ENCODE measurements around the gene TRIM59.

TRIM59 gene

GRCh38 chr3:160448845-160449635 is 546 bp downstream of the TRIM59 start (continued):
- TF ChIP-seq ZBTB11 (tag by site-specific recombination; conservative IDR thresholded peaks at IDR 0.05; ENCODE audit: low read depth) (no peak), KLF16 (tag by site-specific recombination; IDR thresholded peaks at IDR 0.05) (peak; percentile 57; the same call in 1 of the 2 replicates), AEBP2 (tag by site-specific recombination; IDR thresholded peaks at IDR 0.05; ENCODE audit: borderline replicate concordance) (no peak), ZNF747 (tag by site-specific recombination; IDR thresholded peaks at IDR 0.05) (no peak), SP2 (tag by site-specific recombination; IDR thresholded peaks at IDR 0.05) (no peak), ZNF548 (tag by site-specific recombination; IDR thresholded peaks at IDR 0.05) (no peak), ZNF561 (tag by site-specific recombination; IDR thresholded peaks at IDR 0.05; ENCODE audit: borderline replicate concordance) (no peak), ZNF544 (tag by site-specific recombination; IDR thresholded peaks at IDR 0.05) (no peak), REPIN1 (tag by site-specific recombination; IDR thresholded peaks at IDR 0.05; ENCODE audit: low read depth) (no peak), ZNF521 (tag by site-specific recombination; IDR thresholded peaks at IDR 0.05) (no peak), ZNF549 (tag by site-specific recombination; IDR thresholded peaks at IDR 0.05) (no peak), ZNF776 (tag by site-specific recombination; IDR thresholded peaks at IDR 0.05; ENCODE audit: borderline replicate concordance) (no peak), ZNF677 (tag by site-specific recombination; IDR thresholded peaks at IDR 0.05) (no peak), ZNF501 (tag by site-specific recombination; IDR thresholded peaks at IDR 0.05) (no peak; the same call in 1 of the 2 replicates), ZBTB21 (tag by site-specific recombination; IDR thresholded peaks at IDR 0.05) (no peak), ZNF76 (tag by site-specific recombination; IDR thresholded peaks at IDR 0.05; ENCODE audit: borderline replicate concordance, low read depth) (peak; percentile 42; the same call in 1 of the 2 replicates), SP3 (tag by site-specific recombination; IDR thresholded peaks at IDR 0.05) (no peak)

GRCh38 chr3:160447544-160447943 is 2.0 kb downstream of the TRIM59 start:
- ChIA-PET CTCF (no interaction called here), POLR2A (no interaction called here)
- Histone ChIP-seq H3K4me3 (ENCODE audit: low read depth, low read length) (peak overlapping the region; percentile 97; the same call in 1 of the 2 replicates), H3K27ac (ENCODE audit: extremely low read depth, low read depth, low read length) (no peak overlapping the region), H3K9me3 (ENCODE audit: control insufficient read depth, insufficient read depth, low read depth, low read length) (no peaks in the 10 kb centered on the region), H3K4me1 (ENCODE audit: control insufficient read depth, insufficient read depth, low read length) (no peaks in the 10 kb centered on the region), H3K36me3 (ENCODE audit: control insufficient read depth in 2 of 2, insufficient read depth in 1 of 2, low read length in 2 of 2) (peaks cover 3 to 23% of the 10 kb centered on the region in 2 experiments; a peak in 2 of 3 replicates)
- TF ChIP-seq IKZF3 (tag by site-specific recombination; IDR thresholded peaks at IDR 0.05) (peak; percentile 45), ZSCAN30 (tag by site-specific recombination; IDR thresholded peaks at IDR 0.05) (peak; percentile 30; the same call in 1 of the 2 replicates), ZFP69B (tag by site-specific recombination; IDR thresholded peaks at IDR 0.05) (no peak), ZBTB26 (tag by site-specific recombination; optimal IDR thresholded peaks at IDR 0.05) (no peak), ZNF610 (tag by site-specific recombination; IDR thresholded peaks at IDR 0.05; ENCODE audit: borderline replicate concordance) (no peak), ZNF660 (tag by site-specific recombination; IDR thresholded peaks at IDR 0.05) (0 out of 2 replicates have a peak, but pooled peaks have one; percentile 37), PRDM6 (tag by site-specific recombination; IDR thresholded peaks at IDR 0.05) (peak; percentile 79), ZNF664 (tag by site-specific recombination; IDR thresholded peaks at IDR 0.05) (0 out of 2 replicates have a peak, but pooled peaks have one; percentile 23), ZNF239 (tag by site-specific recombination; IDR thresholded peaks at IDR 0.05) (no peak)
